A549 (cell line): ENCODE data around the gene CXCL6.

Experiments
- CEBPB ChIP-seq, 2 experiments: fragments of >200 bp in 1 of 2; sonication (Bioruptor Twin) in 1 of 2; formaldehyde crosslinking in 1 of 2; IDR thresholded peaks; 2 replicates each; pipeline ENCODE4 v1.6.1; 2012 to 2016
- EP300 ChIP-seq, 2 experiments: fragments of >200 bp; sonication (Bioruptor Twin); formaldehyde crosslinking; IDR thresholded peaks; 2 replicates in 1 of 2; 3 replicates in 1 of 2; pipeline ENCODE4 v1.6.1; 2016 to 2017
- FOSL2 ChIP-seq, 2 experiments: fragments of 450-650 bp in 1 of 2; fragments of >200 bp in 1 of 2; sonication (Bioruptor Twin) in 1 of 2; formaldehyde crosslinking; IDR thresholded peaks; 2 replicates each; pipeline versions ENCODE4 v1.5.0 to v1.6.1; 2016 to 2020; ENCODE audit warnings: mild to moderate bottlenecking in 1 of 2, moderate library complexity in 1 of 2
- KDM1A ChIP-seq: fragments of 200-600 bp; sonication (generic); IDR thresholded peaks from 2 replicates; pipeline ENCODE4 v1.6.1; 2016; ENCODE audit warnings: low read depth, mild to moderate bottlenecking
- MAFK ChIP-seq: fragments of 450-650 bp; IDR thresholded peaks from 2 replicates; pipeline ENCODE4 v1.6.1; 2014; ENCODE audit not compliant: partially characterized antibody
- POLR2A ChIP-seq: IDR thresholded peaks from 2 replicates; pipeline ENCODE4 v1.6.1; 2012; ENCODE audit warnings: mild to moderate bottlenecking, low read length
- RAD21 ChIP-seq, 2 experiments: fragments of >200 bp in 1 of 2; sonication (Bioruptor Twin) in 1 of 2; formaldehyde crosslinking in 1 of 2; IDR thresholded peaks in 1 of 2; conservative IDR thresholded peaks in 1 of 2; 2 replicates in 1 of 2; 3 replicates in 1 of 2; pipeline ENCODE4 v1.6.1; 2012 to 2018; ENCODE audit warnings: inconsistent platforms in 1 of 2
- RFX5 ChIP-seq: fragments of 450-650 bp; IDR thresholded peaks from 2 replicates; pipeline ENCODE4 v1.7.1; 2014; ENCODE audit warnings: antibody characterized with exemption, mild to moderate bottlenecking, moderate library complexity
- TF ChIP-seq, protein P1 (sequence below): fragments of >200 bp; sonication (Bioruptor Twin); formaldehyde crosslinking; IDR thresholded peaks from 3 replicates; pipeline ENCODE4 v1.5.1; 2016

DNA sequence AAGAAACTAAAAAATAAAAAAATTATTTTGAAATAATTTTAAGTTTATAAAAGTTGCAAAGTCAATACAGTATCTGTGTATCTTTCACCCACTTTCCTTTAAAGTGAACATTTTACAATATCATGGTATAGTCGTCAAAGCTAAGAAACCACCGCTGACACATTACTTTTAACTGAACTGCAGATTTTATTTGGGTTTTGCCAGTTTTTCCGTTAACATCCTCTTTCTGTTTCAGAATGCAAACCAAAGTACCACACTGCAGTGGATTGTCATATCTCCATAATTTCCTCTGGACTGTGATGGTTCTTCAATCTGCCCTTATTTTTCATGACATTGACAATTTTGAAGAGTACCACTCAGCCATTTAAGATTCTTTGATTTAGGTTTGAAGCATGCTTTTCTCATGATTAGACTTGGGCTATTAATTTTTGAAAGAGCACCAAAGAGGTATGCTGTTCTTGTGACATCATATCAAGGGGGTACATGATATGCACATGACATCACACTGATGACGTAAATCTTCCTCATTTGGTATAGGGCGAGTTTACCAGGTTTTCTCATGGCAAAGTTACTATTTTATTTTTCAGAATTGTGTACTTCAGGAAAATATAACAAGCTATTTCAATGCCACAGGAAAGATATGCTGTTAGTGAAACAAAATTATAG lies 29.1 kb downstream of the CXCL6 start:
- TF ChIP-seq FOSL2 (IDR thresholded peaks at IDR 0.05) (no peak), FOSL2 (CRISPR knock-in tag; IDR thresholded peaks at IDR 0.05) (no peak), CEBPB (IDR thresholded peaks at IDR 0.05) (no peak), KDM1A (no peak), RAD21 (conservative IDR thresholded peaks at IDR 0.05 in 1 of 2, IDR thresholded peaks at IDR 0.05 in 1 of 2) (no peak), EP300 (IDR thresholded peaks at IDR 0.05) (no peak), POLR2A (no peak), RFX5 (no peak), MAFK (no peak)
- TF ChIP-seq, protein P1, sequence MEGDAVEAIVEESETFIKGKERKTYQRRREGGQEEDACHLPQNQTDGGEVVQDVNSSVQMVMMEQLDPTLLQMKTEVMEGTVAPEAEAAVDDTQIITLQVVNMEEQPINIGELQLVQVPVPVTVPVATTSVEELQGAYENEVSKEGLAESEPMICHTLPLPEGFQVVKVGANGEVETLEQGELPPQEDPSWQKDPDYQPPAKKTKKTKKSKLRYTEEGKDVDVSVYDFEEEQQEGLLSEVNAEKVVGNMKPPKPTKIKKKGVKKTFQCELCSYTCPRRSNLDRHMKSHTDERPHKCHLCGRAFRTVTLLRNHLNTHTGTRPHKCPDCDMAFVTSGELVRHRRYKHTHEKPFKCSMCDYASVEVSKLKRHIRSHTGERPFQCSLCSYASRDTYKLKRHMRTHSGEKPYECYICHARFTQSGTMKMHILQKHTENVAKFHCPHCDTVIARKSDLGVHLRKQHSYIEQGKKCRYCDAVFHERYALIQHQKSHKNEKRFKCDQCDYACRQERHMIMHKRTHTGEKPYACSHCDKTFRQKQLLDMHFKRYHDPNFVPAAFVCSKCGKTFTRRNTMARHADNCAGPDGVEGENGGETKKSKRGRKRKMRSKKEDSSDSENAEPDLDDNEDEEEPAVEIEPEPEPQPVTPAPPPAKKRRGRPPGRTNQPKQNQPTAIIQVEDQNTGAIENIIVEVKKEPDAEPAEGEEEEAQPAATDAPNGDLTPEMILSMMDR: no peak
